ENCODE measurements around the gene NFYC.

- TF ChIP-seq CTCF (IDR thresholded peaks at IDR 0.05), result no peak
- TF ChIP-seq POLR2A (IDR thresholded peaks at IDR 0.05), result no peak
- TF ChIP-seq POLR2AphosphoS5 (IDR thresholded peaks at IDR 0.05), result no peak
- TF ChIP-seq EP300 (IDR thresholded peaks at IDR 0.05), result no peak
Measured at GRCh38 chr1:40786171-40786994, 94.9 kb downstream of the NFYC start.

Data from sigmoid colon (tissue), 4 donors.